ENCODE measurements around the gene SEMA4A.
A peak's percentile ranks its signal among the peaks of the same experiment; 100 is the strongest.
"Not testable (repeated sequence)": the region's sequence is repeated elsewhere in the genome, so short reads cannot be mapped to it uniquely, and the experiment has no call there.

The SEMA4A gene

DNA sequence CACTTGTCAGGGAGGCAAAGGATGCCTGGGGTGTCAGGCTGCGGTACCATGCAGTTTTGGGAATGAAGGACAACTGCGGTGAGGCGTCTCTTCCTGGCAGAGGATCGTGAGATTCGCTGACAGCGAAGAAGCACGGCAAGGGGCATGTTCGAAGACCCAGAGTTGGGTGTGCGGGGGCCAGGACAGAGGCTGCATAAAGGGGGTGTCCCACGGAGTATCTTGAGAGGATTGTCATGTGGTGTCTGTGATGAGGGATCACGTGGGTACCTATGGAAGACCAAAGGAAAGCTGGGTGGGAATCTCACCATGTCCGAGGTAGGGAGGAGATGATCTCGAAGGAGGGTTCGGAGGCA lies 40.9 kb downstream of the SEMA4A start:
- no peak for DNase-seq (ENCODE audit: low spot score)

GRCh38 chr1:156195853-156196252 lies 42.5 kb downstream of the SEMA4A start:
- no peak for DNase-seq (ENCODE audit: low spot score)

- no peak for DNase-seq (ENCODE audit: low spot score)
These were observed 43.1 kb downstream of the SEMA4A start for GRCh38 chr1:156196445-156196844.

- DNase-seq (ENCODE audit: low spot score), result no peak
These were observed 45.5 kb downstream of the SEMA4A start for GRCh38 chr1:156198831-156199349.

DNA sequence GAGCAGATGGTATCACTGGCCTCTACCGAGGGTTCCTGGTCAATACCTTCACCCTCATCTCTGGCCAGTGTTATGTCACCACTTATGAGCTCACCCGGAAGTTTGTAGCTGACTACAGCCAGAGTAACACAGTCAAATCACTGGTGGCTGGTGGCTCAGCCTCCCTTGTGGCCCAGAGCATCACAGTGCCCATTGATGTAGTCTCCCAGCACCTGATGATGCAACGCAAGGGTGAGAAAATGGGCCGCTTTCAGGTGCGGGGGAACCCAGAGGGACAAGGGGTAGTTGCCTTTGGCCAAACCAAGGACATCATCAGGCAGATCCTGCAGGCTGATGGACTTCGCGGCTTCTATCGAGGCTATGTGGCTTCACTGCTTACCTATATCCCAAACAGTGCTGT lies 46.7 kb downstream of the SEMA4A start:
- no peak for DNase-seq (ENCODE audit: low spot score)

DNA sequence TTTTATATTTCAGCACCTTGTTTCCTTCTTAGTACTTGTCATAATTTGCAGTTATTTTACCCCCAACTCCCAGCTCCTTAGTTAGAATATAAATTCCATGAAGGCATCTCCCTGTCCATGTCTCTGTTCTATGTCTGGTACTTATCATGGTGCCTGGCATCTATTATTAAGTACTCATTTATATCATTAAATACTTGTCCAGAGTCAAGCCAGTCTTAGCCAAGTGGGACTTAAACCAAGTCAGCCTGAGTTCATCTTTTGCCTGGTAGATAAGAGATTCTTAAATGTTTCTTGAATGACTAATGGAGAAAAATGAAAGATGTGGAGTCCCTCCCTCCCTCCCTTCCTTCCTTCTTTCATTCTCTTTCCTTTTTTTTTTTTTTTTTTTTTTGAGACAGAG lies 49.9 kb downstream of the SEMA4A start:
- no peak for DNase-seq (ENCODE audit: low spot score)

GRCh38 chr1:156204686-156205085 lies 51.3 kb downstream of the SEMA4A start:
- DNase-seq (ENCODE audit: low spot score), result no peak

GRCh38 chr1:156211243-156211642 lies 57.9 kb downstream of the SEMA4A start:
- DNase-seq (ENCODE audit: low spot score), result no peak

- no peak for DNase-seq (ENCODE audit: low spot score)
These were observed 58.7 kb downstream of the SEMA4A start for GRCh38 chr1:156212130-156212529.

- DNase-seq (ENCODE audit: low spot score), result peak; percentile 100
These were observed 59.7 kb downstream of the SEMA4A start, which contains the start of gene PMF1 for GRCh38 chr1:156212833-156213643. Gene PMF1 (plus strand): TSS chr1:156213007. CDS start chr1:156213016, 9 bp downstream.

GRCh38 chr1:156213644-156213966 lies 60.2 kb downstream of the SEMA4A start:
- DNase-seq (ENCODE audit: low spot score), result peak; percentile 41

DNA sequence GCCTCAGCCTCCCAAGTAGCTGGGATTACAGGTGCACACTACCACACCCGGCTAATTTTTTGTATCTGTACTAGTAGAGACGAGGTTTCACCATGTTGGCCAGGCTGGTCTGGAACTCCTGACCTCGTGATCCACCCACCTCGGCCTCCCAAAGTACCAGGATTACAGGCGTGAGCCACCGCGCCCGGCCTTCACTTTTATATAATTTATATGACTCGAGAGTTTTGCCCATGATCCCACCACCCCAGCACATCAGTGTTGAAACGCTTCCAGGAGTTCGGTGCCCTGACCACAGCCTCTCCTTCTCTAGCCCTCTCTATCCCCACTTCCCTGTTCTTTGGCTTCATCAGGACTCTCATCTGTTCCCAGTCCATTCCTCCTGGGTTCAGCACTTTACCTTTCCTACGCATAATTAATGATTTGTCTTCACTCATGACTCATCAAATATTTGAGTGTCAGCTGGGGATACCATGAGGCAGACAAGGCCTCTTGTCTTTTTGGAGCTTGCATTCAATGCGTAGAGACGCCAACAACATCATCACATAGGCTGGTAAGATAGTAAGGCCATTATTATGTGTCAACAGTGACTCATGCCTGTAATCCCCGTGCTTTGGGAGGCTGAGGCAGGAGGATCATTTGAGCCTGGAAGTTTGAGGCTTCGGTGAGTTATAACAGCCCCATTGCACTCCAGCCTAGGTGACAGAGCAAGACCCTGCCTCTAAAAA lies 60.8 kb downstream of the SEMA4A start:
- no peak for DNase-seq (ENCODE audit: low spot score)

DNA sequence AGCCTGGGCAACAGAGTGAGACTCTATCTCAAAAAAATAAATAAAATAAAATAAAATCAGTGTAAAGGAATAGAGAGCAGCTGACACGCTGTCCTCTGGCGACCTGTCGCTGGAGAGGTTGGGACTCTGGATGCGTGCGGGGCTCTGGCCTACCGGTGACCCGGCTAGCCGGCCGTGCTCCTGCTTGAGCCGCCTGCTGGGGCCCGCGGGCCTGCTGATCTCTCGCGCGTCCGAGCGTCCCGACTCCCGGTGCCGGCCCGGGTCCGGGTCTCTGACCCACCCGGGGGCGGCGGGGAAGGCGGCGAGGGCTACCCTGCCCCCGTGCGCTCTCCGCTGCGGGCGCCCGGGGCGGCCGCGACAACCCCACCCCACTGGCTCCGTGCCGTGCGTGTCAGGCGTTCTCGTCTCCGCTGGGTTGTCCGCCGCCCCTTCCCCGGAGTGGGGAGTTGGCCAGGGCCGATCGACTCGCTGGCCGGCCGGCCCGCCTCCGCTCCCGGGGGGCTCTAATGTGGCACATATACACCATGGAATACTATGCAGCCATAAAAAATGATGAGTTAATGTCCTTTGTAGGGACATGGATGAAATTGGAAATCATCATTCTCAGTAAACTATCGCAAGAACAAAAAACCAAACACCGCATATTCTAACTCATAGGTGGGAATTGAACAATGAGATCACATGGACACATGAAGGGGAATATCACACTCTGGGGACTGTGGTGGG lies 63.1 kb downstream of the SEMA4A start:
- not testable (repeated sequence) for DNase-seq (ENCODE audit: low spot score)

- no peak for DNase-seq (ENCODE audit: low spot score)
These were observed 64.5 kb downstream of the SEMA4A start for GRCh38 chr1:156217871-156218270.

- DNase-seq (ENCODE audit: low spot score), result no peak
These were observed 66.8 kb downstream of the SEMA4A start for GRCh38 chr1:156220226-156220625.

DNA sequence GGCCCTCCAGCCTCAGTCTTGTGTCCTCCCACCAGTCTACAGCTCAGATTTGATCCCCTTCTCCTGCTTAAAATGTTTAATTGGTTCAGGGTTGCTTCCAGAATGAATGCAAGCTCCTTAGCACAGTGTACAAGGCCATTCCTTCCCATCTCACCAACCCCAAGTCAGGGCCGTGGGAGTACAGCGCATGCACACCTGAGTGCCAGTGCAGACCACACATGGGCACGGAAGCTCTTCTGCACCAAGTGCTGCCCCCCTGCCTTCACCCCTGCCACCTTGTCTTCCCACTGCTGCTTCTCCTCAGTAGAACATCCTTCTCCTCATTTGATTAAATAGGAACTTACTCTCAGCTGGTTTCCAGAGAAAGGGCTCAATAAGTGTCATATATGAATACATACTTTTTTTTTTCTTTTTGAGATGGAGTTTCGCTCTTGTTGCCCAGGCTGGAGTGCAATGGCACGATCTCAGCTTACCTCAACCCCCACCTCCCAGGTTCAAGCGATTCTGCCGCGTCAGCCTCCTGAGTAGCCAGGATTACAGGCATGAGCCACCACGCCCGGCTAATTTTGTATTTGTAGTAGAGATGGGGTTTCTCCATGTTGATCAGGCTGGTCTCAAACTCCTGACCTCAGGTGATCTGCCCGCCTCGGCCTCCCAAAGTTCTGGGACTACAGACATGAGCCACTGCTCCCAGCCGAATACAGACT lies 68.8 kb downstream of the SEMA4A start:
- DNase-seq (ENCODE audit: low spot score), result no peak

- no peak for DNase-seq (ENCODE audit: low spot score)
These were observed 72.3 kb downstream of the SEMA4A start for GRCh38 chr1:156225677-156226014.

GRCh38 chr1:156226116-156226538 lies 72.7 kb downstream of the SEMA4A start:
- DNase-seq (ENCODE audit: low spot score), result no peak

DNA sequence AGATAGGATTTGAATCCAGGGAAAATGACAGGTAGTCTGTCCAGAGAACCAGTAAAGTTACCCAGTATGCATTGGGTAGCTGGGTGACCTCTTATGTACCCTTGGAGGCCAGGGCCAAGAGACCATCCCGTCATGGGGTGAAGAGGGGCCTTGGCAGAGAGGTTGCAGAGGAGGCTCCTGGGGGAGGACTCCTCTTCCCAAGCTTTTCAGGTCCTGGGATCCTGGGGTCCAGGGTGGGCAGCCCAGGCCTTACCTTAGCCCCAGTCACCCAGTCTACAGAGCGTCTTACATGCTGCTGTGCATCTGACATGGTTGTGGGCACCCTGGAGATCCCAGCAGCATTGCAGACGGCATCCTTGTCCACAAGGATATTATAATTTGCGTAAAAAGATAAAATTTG lies 73.4 kb downstream of the SEMA4A start:
- no peak for DNase-seq (ENCODE audit: low spot score)

Data from iPS-NIHi11 (cell line).